GM23338 (cell line): Measurements from ENCODE around the gene GPSM1. TPM values are rescaled to one million over a fixed set of nuclear protein-coding genes. Genes with fewer than 3 reads are reported as not detected.

Experiments
- ATAC-seq: fragments of 200-7000 bp; cut with Tn5 transposase; 3 replicates; pipeline ENCODE4 v1.9.1; 2020
- DNase-seq: peaks from one replicate; pipeline ENCODE4 v3.0.0-alpha.2; 2015; ENCODE audit warnings: low spot score
- H2AFZ ChIP-seq: fragments of 200-600 bp; sonication (generic); 2 replicates; pipeline ENCODE4 v1.8.0; 2016; ENCODE audit warnings: antibody characterized with exemption, mild to moderate bottlenecking, moderate library complexity
- H3F3A ChIP-seq: fragments of 200-600 bp; sonication (generic); replicated peaks from 2 replicates; pipeline ENCODE4 v1.8.0; 2017; ENCODE audit warnings: antibody characterized with exemption, mixed run types, low read depth
- H3K27ac ChIP-seq: fragments of 200-600 bp; sonication (generic); 2 replicates; pipeline ENCODE4 v1.6.1; 2016; ENCODE audit warnings: low read depth
- H3K27me3 ChIP-seq: fragments of 200-600 bp; sonication (generic); 2 replicates; pipeline ENCODE4 v1.8.0; 2016; ENCODE audit warnings: mild to moderate bottlenecking, mixed run types, moderate library complexity; ENCODE audit not compliant: insufficient read depth
- H3K36me3 ChIP-seq: fragments of 200-600 bp; sonication (generic); 2 replicates; pipeline ENCODE4 v1.8.0; 2016; ENCODE audit warnings: mild to moderate bottlenecking; ENCODE audit not compliant: insufficient read depth
- H3K4me1 ChIP-seq: fragments of 200-600 bp; sonication (generic); 2 replicates; pipeline ENCODE4 v1.8.0; 2016; ENCODE audit warnings: mild to moderate bottlenecking, moderate library complexity; ENCODE audit not compliant: insufficient read depth
- H3K4me2 ChIP-seq: fragments of 200-600 bp; sonication (generic); 2 replicates; pipeline ENCODE4 v1.7.1; 2017; ENCODE audit warnings: mixed run types
- H3K4me3 ChIP-seq: fragments of 200-600 bp; sonication (generic); 2 replicates; pipeline ENCODE4 v1.6.1; 2016; ENCODE audit warnings: mixed run types
- H3K79me2 ChIP-seq: fragments of 200-600 bp; sonication (generic); replicated peaks from 2 replicates; pipeline ENCODE4 v1.8.0; 2017; ENCODE audit warnings: mild to moderate bottlenecking; ENCODE audit not compliant: insufficient read depth
- H3K9me2 ChIP-seq: fragments of 200-600 bp; sonication (generic); 2 replicates; pipeline ENCODE4 v1.8.0; 2017; ENCODE audit not compliant: insufficient read depth
- H4K20me1 ChIP-seq: fragments of 200-600 bp; sonication (generic); replicated peaks from 2 replicates; pipeline ENCODE4 v1.8.0; 2017; ENCODE audit warnings: mild to moderate bottlenecking; ENCODE audit not compliant: insufficient read depth
- H3K27ac Mint-ChIP-seq: 2 replicates; pipeline ENCODE4 v1.8.0; 2020; ENCODE audit warnings: inconsistent platforms, mild to moderate bottlenecking, moderate library complexity, mixed read lengths
- H3K27me3 Mint-ChIP-seq: 3 replicates; pipeline ENCODE4 v1.8.0; 2022; ENCODE audit warnings: low read depth, mild to moderate bottlenecking, moderate library complexity, mixed read lengths, inconsistent platforms; ENCODE audit not compliant: insufficient read depth, poor library complexity
- H3K36me3 Mint-ChIP-seq: 3 replicates; pipeline ENCODE4 v1.8.0; 2021; ENCODE audit warnings: low read depth, mild to moderate bottlenecking, inconsistent platforms, moderate library complexity, mixed read lengths
- H3K4me1 Mint-ChIP-seq: 3 replicates; pipeline ENCODE4 v1.8.0; 2020; ENCODE audit warnings: mild to moderate bottlenecking, inconsistent platforms, mixed read lengths
- H3K4me3 Mint-ChIP-seq: 3 replicates; pipeline ENCODE4 v1.8.0; 2021; ENCODE audit warnings: moderate library complexity, mild to moderate bottlenecking, inconsistent platforms, mixed read lengths
- H3K9me3 Mint-ChIP-seq: 3 replicates; pipeline ENCODE4 v1.8.0; 2020; ENCODE audit warnings: moderate library complexity, mild to moderate bottlenecking, inconsistent platforms, mixed read lengths
- CREB1 ChIP-seq: fragments of 250-450 bp; sonication (Bioruptor Pico); IDR thresholded peaks from 2 replicates; pipeline ENCODE4 v1.5.0; 2020; ENCODE audit warnings: low read depth, mild to moderate bottlenecking, moderate library complexity
- EZH2 ChIP-seq: fragments of 200-600 bp; sonication (generic); IDR thresholded peaks from one replicate; pipeline ENCODE4 v1.8.0; 2017; ENCODE audit warnings: antibody characterized with exemption, mild to moderate bottlenecking, low read depth; ENCODE audit not compliant: unreplicated experiment
- EZH2phosphoT487 ChIP-seq: fragments of 200-600 bp; sonication (generic); IDR thresholded peaks from one replicate; pipeline ENCODE4 v1.8.1; 2018; ENCODE audit warnings: antibody characterized with exemption; ENCODE audit not compliant: unreplicated experiment
- JUNB ChIP-seq: IDR thresholded peaks from one replicate; pipeline ENCODE4 v1.6.1; 2016; ENCODE audit warnings: antibody characterized with exemption; ENCODE audit not compliant: unreplicated experiment
- NANOG ChIP-seq: IDR thresholded peaks from 2 replicates; pipeline ENCODE4 v1.6.1; 2016; ENCODE audit warnings: antibody characterized with exemption, borderline replicate concordance
- POLR2AphosphoS5 ChIP-seq: IDR thresholded peaks from 2 replicates; pipeline ENCODE4 v1.6.1; 2016; ENCODE audit warnings: antibody characterized with exemption, low read depth
- STAT1 ChIP-seq: IDR thresholded peaks from one replicate; pipeline ENCODE4 v1.6.1; 2016; ENCODE audit warnings: antibody characterized with exemption; ENCODE audit not compliant: unreplicated experiment
- ZNF114 ChIP-seq: fragments of 250-450 bp; sonication (Bioruptor Pico); IDR thresholded peaks from 2 replicates; pipeline ENCODE4 v1.5.0; 2020; ENCODE audit warnings: mild to moderate bottlenecking, moderate library complexity
- ZNF331 ChIP-seq: fragments of 250-450 bp; sonication (Bioruptor Pico); IDR thresholded peaks from 2 replicates; pipeline ENCODE4 v1.5.0; 2020; ENCODE audit warnings: low read depth, mild to moderate bottlenecking, moderate library complexity
- polyA plus RNA-seq: library from polyadenylated mRNA; unstranded; fragments of >200 nt; fragmentation: Nextera tagmentation; extraction: Ambion mirVana; gene quantifications from 2 replicates; pipeline ENCODE4 v1.2.1, GENCODE V29; 2016
- total RNA-seq: library from RNA; depleted of rRNA; stranded (reverse); fragments of >200 nt; shearing (Covaris generic); gene quantifications from 2 replicates; pipeline ENCODE4 v1.2.3, GENCODE V29; 2014
- TF ChIP-seq, protein P1 (sequence below), 2 experiments: fragments of 200-600 bp in 1 of 2; sonication (generic) in 1 of 2; conservative IDR thresholded peaks; 2 replicates each; pipeline versions ENCODE4 v1.5.1 to v1.6.1; 2016 to 2017; ENCODE audit warnings: antibody characterized with exemption in 2 of 2, low read depth in 2 of 2, mild to moderate bottlenecking in 2 of 2, moderate library complexity in 1 of 2
- TF ChIP-seq, protein P2 (sequence below): fragments of 250-450 bp; sonication (Bioruptor Pico); IDR thresholded peaks from 2 replicates; pipeline ENCODE4 v1.5.0; 2020; ENCODE audit warnings: mild to moderate bottlenecking, moderate library complexity
- TF ChIP-seq, protein P3 (sequence below): IDR thresholded peaks from 2 replicates; pipeline ENCODE4 v1.6.1; 2016; ENCODE audit warnings: antibody characterized with exemption
- TF ChIP-seq, protein P4 (sequence below): IDR thresholded peaks from one replicate; pipeline ENCODE4 v1.6.1; 2018; ENCODE audit warnings: antibody characterized with exemption; ENCODE audit not compliant: unreplicated experiment

GPSM1 gene
- total and polyA plus RNA-seq, 2 experiments from 2014 or later, result 4.8 to 23.2 TPM

DNA sequence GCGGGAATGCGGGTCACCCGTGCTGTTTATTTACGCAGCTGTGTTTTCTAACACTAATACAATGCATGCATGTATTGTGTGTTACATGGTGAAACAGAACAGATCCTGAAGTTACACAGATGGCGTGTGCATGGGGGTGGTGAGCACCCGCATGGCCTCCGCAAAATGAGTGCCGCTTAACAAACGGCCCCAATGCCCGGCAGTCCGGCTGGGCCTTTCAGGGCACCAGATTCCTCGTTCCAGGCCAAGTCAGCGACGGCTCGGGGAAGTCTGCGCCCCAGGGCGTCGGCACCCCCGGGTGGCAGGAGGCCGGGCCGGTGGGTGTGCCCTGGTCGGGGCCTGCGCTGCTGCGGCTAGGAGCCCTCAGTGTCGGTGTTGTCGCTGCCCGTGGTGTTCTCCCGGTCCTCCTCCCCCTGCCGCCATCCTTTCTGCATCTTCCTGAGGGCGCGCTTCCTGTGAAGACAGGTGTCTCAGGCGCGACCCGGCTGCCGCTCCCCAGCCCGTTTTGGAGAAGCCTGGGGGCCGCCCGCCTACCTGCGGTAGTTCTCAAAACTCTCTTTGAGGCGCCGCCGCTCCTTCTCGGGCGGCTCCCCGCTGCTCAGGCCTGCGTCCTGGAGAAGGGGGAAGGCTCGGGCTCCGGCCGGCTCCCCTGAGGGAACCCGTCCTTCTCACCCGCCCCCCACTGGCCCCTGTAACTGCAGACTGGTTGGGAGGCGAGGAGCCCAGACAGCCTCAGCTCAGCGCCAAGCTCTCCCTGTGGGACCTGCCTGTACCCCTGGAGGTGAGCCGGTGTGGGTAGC lies 36.8 kb downstream of the GPSM1 start:
- Mint-ChIP-seq H3K27ac (no peak overlapping the region), H3K27me3 (peaks cover 21% of the 10 kb centered on the region), H3K4me1 (peaks cover 9% of the 10 kb centered on the region; the same call in 1 of the 3 replicates), H3K36me3 (no peaks in the 10 kb centered on the region), H3K4me3 (peak overlapping the region; percentile 69), H3K9me3 (no peaks in the 10 kb centered on the region)
- H3K36me3 ChIP-seq, result no peaks in the 10 kb centered on the region
- no peak overlapping the region for H3K27ac ChIP-seq
- TF ChIP-seq ZNF114 (CRISPR knock-in tag) (no peak), STAT1 (no peak), EZH2 (no peak), POLR2AphosphoS5 (no peak; the same call in 1 of the 2 replicates), EZH2phosphoT487 (no peak), JUNB (no peak), NANOG (no peak), ZNF331 (CRISPR knock-in tag) (no peak), CREB1 (CRISPR knock-in tag) (no peak)
- TF ChIP-seq, protein P1, sequence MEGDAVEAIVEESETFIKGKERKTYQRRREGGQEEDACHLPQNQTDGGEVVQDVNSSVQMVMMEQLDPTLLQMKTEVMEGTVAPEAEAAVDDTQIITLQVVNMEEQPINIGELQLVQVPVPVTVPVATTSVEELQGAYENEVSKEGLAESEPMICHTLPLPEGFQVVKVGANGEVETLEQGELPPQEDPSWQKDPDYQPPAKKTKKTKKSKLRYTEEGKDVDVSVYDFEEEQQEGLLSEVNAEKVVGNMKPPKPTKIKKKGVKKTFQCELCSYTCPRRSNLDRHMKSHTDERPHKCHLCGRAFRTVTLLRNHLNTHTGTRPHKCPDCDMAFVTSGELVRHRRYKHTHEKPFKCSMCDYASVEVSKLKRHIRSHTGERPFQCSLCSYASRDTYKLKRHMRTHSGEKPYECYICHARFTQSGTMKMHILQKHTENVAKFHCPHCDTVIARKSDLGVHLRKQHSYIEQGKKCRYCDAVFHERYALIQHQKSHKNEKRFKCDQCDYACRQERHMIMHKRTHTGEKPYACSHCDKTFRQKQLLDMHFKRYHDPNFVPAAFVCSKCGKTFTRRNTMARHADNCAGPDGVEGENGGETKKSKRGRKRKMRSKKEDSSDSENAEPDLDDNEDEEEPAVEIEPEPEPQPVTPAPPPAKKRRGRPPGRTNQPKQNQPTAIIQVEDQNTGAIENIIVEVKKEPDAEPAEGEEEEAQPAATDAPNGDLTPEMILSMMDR (conservative IDR thresholded peaks at IDR 0.05; ENCODE audit: low read depth in 2 of 2), result no peak; a peak in 1 of 4 replicates
- TF ChIP-seq, protein P2, sequence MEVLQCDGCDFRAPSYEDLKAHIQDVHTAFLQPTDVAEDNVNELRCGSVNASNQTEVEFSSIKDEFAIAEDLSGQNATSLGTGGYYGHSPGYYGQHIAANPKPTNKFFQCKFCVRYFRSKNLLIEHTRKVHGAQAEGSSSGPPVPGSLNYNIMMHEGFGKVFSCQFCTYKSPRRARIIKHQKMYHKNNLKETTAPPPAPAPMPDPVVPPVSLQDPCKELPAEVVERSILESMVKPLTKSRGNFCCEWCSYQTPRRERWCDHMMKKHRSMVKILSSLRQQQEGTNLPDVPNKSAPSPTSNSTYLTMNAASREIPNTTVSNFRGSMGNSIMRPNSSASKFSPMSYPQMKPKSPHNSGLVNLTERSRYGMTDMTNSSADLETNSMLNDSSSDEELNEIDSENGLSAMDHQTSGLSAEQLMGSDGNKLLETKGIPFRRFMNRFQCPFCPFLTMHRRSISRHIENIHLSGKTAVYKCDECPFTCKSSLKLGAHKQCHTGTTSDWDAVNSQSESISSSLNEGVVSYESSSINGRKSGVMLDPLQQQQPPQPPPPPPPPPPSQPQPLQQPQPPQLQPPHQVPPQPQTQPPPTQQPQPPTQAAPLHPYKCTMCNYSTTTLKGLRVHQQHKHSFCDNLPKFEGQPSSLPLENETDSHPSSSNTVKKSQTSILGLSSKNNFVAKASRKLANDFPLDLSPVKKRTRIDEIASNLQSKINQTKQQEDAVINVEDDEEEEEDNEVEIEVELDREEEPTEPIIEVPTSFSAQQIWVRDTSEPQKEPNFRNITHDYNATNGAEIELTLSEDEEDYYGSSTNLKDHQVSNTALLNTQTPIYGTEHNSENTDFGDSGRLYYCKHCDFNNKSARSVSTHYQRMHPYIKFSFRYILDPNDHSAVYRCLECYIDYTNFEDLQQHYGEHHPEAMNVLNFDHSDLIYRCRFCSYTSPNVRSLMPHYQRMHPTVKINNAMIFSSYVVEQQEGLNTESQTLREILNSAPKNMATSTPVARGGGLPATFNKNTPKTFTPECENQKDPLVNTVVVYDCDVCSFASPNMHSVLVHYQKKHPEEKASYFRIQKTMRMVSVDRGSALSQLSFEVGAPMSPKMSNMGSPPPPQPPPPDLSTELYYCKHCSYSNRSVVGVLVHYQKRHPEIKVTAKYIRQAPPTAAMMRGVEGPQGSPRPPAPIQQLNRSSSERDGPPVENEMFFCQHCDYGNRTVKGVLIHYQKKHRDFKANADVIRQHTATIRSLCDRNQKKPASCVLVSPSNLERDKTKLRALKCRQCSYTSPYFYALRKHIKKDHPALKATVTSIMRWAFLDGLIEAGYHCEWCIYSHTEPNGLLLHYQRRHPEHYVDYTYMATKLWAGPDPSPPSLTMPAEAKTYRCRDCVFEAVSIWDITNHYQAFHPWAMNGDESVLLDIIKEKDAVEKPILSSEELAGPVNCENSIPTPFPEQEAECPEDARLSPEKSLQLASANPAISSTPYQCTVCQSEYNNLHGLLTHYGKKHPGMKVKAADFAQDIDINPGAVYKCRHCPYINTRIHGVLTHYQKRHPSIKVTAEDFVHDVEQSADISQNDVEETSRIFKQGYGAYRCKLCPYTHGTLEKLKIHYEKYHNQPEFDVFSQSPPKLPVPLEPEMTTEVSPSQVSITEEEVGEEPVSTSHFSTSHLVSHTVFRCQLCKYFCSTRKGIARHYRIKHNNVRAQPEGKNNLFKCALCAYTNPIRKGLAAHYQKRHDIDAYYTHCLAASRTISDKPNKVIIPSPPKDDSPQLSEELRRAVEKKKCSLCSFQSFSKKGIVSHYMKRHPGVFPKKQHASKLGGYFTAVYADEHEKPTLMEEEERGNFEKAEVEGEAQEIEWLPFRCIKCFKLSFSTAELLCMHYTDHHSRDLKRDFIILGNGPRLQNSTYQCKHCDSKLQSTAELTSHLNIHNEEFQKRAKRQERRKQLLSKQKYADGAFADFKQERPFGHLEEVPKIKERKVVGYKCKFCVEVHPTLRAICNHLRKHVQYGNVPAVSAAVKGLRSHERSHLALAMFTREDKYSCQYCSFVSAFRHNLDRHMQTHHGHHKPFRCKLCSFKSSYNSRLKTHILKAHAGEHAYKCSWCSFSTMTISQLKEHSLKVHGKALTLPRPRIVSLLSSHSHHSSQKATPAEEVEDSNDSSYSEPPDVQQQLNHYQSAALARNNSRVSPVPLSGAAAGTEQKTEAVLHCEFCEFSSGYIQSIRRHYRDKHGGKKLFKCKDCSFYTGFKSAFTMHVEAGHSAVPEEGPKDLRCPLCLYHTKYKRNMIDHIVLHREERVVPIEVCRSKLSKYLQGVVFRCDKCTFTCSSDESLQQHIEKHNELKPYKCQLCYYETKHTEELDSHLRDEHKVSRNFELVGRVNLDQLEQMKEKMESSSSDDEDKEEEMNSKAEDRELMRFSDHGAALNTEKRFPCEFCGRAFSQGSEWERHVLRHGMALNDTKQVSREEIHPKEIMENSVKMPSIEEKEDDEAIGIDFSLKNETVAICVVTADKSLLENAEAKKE (CRISPR knock-in tag), result no peak
- TF ChIP-seq, protein P3, sequence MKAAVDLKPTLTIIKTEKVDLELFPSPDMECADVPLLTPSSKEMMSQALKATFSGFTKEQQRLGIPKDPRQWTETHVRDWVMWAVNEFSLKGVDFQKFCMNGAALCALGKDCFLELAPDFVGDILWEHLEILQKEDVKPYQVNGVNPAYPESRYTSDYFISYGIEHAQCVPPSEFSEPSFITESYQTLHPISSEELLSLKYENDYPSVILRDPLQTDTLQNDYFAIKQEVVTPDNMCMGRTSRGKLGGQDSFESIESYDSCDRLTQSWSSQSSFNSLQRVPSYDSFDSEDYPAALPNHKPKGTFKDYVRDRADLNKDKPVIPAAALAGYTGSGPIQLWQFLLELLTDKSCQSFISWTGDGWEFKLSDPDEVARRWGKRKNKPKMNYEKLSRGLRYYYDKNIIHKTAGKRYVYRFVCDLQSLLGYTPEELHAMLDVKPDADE, result no peak
- TF ChIP-seq, protein P4, sequence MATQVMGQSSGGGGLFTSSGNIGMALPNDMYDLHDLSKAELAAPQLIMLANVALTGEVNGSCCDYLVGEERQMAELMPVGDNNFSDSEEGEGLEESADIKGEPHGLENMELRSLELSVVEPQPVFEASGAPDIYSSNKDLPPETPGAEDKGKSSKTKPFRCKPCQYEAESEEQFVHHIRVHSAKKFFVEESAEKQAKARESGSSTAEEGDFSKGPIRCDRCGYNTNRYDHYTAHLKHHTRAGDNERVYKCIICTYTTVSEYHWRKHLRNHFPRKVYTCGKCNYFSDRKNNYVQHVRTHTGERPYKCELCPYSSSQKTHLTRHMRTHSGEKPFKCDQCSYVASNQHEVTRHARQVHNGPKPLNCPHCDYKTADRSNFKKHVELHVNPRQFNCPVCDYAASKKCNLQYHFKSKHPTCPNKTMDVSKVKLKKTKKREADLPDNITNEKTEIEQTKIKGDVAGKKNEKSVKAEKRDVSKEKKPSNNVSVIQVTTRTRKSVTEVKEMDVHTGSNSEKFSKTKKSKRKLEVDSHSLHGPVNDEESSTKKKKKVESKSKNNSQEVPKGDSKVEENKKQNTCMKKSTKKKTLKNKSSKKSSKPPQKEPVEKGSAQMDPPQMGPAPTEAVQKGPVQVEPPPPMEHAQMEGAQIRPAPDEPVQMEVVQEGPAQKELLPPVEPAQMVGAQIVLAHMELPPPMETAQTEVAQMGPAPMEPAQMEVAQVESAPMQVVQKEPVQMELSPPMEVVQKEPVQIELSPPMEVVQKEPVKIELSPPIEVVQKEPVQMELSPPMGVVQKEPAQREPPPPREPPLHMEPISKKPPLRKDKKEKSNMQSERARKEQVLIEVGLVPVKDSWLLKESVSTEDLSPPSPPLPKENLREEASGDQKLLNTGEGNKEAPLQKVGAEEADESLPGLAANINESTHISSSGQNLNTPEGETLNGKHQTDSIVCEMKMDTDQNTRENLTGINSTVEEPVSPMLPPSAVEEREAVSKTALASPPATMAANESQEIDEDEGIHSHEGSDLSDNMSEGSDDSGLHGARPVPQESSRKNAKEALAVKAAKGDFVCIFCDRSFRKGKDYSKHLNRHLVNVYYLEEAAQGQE, result no peak
- H3K4me1 ChIP-seq, result no peaks in the 10 kb centered on the region; the same call in 1 of the 2 replicates
- H2AFZ ChIP-seq, result no peak overlapping the region
- DNase-seq (peak; percentile 65), ATAC-seq (peak; percentile 27)
- no peaks in the 10 kb centered on the region for H3K9me2 ChIP-seq
- no peaks in the 10 kb centered on the region for H4K20me1 ChIP-seq
- H3K4me2 ChIP-seq, result peak overlapping the region; percentile 48; the same call in 1 of the 2 replicates
- no peaks in the 10 kb centered on the region for H3F3A ChIP-seq
- no peaks in the 10 kb centered on the region for H3K27me3 ChIP-seq
- no peaks in the 10 kb centered on the region for H3K79me2 ChIP-seq
- H3K4me3 ChIP-seq, result peak overlapping the region; percentile 77; the same call in 1 of the 2 replicates
